Epithelial cell of esophagus (primary cell): ENCODE results near the gene CDK14.

Experiments used
- DNase-seq: peaks from one replicate; pipeline ENCODE4 v3.0.0; 2010; ENCODE audit warnings: low read depth
- H3K4me3 ChIP-seq: 2 replicates; pipeline ENCODE4 v1.5.1; 2011; ENCODE audit warnings: mild to moderate bottlenecking, low read length, control low read depth
- CTCF ChIP-seq: IDR thresholded peaks from 2 replicates; pipeline ENCODE4 v1.5.1; 2011; ENCODE audit warnings: low read depth, mild to moderate bottlenecking, low read length, control low read depth, inconsistent platforms; ENCODE audit not compliant: insufficient read depth; ENCODE audit errors: missing control alignments

Gene CDK14

GRCh38 chr7:91112902-91113341 lies 516.8 kb downstream of the CDK14 start:
- DNase-seq = peak; percentile 9
- TF ChIP-seq CTCF = no peak
- H3K4me3 ChIP-seq = no peak overlapping the region

DNA sequence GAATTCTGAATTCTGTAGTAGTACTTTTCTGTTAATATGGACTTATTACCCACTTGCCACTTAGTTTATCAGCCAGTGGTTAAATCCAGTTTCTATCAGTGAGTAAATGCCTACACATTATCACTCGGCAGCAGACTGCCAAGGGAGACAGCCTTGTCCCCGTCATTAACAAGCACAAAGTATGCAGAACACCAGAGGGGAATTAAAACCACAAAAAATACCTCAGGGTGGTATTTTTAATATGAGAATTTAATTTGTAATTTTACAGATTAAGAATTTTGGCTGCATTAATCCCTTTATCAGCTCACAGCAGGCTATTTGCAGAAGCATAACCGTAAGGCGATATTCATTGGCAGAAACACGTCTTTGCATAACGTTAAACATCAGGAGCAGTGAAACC lies 518.1 kb downstream of the CDK14 start:
- no peak for TF ChIP-seq CTCF
- H3K4me3 ChIP-seq = no peak overlapping the region
- no peak for DNase-seq

DNA sequence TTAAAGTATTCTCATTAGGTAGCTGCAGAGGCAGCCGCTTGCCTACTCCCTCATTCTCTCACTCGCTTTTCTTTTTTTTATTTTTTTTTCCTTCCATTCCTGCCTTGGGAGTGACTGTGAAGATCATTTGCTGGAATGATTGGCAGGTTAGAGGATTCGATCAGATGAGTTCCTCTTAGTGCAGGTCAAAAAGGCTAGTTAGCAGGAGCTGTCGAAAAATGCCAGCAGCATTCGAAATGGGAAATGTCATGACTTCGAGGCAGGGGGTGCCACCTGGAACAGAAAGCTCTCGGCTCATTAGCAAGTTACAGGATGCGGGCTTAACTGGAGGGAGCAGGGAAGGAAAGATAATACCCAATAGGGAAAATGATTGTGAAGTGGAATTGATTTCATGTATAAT lies 530.6 kb downstream of the CDK14 start:
- no peak for DNase-seq
- no peak overlapping the region for H3K4me3 ChIP-seq
- TF ChIP-seq CTCF = no peak

GRCh38 chr7:91127325-91127724 lies 531.2 kb downstream of the CDK14 start:
- DNase-seq = no peak
- H3K4me3 ChIP-seq = no peak overlapping the region

GRCh38 chr7:91127959-91128358 lies 531.8 kb downstream of the CDK14 start:
- no peak overlapping the region for H3K4me3 ChIP-seq
- no peak for TF ChIP-seq CTCF
- DNase-seq = no peak

More at GRCh38 chr7:91127325-91127724, 531.2 kb downstream of the CDK14 start:
- TF ChIP-seq CTCF = no peak

GRCh38 chr7:91128683-91129348 lies 532.7 kb downstream of the CDK14 start:
- TF ChIP-seq CTCF = no peak
- H3K4me3 ChIP-seq = no peak overlapping the region
- DNase-seq = no peak

DNA sequence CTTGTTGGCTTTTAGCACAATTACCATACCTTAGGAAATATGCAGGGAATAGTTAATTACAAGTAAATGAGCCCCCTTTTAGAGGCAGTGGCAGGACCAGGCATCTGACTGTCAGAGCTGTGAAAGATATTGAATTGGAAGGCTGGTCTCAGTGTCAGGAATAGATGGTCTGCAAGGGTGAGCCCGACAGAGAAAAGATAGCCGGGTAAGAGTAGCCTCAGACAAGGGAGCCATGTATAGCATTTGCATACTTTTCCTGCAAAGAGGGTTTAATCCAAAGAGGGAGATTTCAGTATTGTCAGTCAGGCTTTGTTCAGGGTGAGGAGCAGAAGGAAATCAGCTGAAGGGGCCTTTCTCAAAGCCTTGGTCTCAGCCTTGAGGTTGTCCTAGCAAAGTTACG lies 539.2 kb downstream of the CDK14 start:
- no peak overlapping the region for H3K4me3 ChIP-seq
- DNase-seq = no peak
- TF ChIP-seq CTCF = no peak
